ENCODE results near the gene IFNA6. TPM values are rescaled to one million over a fixed set of nuclear protein-coding genes. Genes with fewer than 3 reads are reported as not detected.

The IFNA6 gene
- total RNA-seq, 2 donors from 2014 or later: not detected

- peaks cover 5 to 9% of the 10 kb centered on the region in 2 donors for H3K4me1 Mint-ChIP-seq (ENCODE audit: low read depth in 2 of 2)
- H3K27me3 Mint-ChIP-seq: peaks cover 0 to 7% of the 10 kb centered on the region in 2 donors
- H3K9me3 Mint-ChIP-seq: no peaks in the 10 kb centered on the region
- no peak overlapping the region for H3K27ac Mint-ChIP-seq
- peaks cover 8% of the 10 kb centered on the region for H3K36me3 Mint-ChIP-seq
- no peak for ATAC-seq
- no peak overlapping the region for H3K4me3 Mint-ChIP-seq
- no peak for DNase-seq (ENCODE audit: low spot score)
Measured at GRCh38 chr9:21317956-21318923, 32.4 kb downstream of the IFNA6 start.

- H3K27me3 Mint-ChIP-seq: peaks cover 0 to 7% of the 10 kb centered on the region in 2 donors
- no peak overlapping the region for H3K4me3 Mint-ChIP-seq
- no peaks in the 10 kb centered on the region for H3K36me3 Mint-ChIP-seq
- no peaks in the 10 kb centered on the region for H3K9me3 Mint-ChIP-seq
- ATAC-seq (no peak), DNase-seq (ENCODE audit: low spot score) (no peak)
- peaks cover 0 to 3% of the 10 kb centered on the region in 2 donors for H3K4me1 Mint-ChIP-seq (ENCODE audit: low read depth in 2 of 2)
- no peak overlapping the region for H3K27ac Mint-ChIP-seq
Measured at GRCh38 chr9:21316860-21317259, 33.8 kb downstream of the IFNA6 start.

GRCh38 chr9:21316032-21316842 lies 34.5 kb downstream of the IFNA6 start:
- no peak overlapping the region for H3K27ac Mint-ChIP-seq
- no peaks in the 10 kb centered on the region for H3K9me3 Mint-ChIP-seq
- ATAC-seq (no peak), DNase-seq (ENCODE audit: low spot score) (no peak)
- peaks cover 0 to 7% of the 10 kb centered on the region in 2 donors for H3K27me3 Mint-ChIP-seq
- peaks cover 0 to 3% of the 10 kb centered on the region in 2 donors for H3K4me1 Mint-ChIP-seq (ENCODE audit: low read depth in 2 of 2)
- no peak overlapping the region for H3K4me3 Mint-ChIP-seq
- H3K36me3 Mint-ChIP-seq: no peaks in the 10 kb centered on the region

- Mint-ChIP-seq H3K27me3 (peaks cover 7 to 14% of the 10 kb centered on the region in 2 donors), H3K4me3 (no peak overlapping the region), H3K36me3 (no peaks in the 10 kb centered on the region), H3K9me3 (no peaks in the 10 kb centered on the region), H3K4me1 (ENCODE audit: low read depth in 2 of 2) (peaks cover 0 to 3% of the 10 kb centered on the region in 2 donors), H3K27ac (no peak overlapping the region)
- no peak for DNase-seq (ENCODE audit: low spot score)
- ATAC-seq: no peak
Measured at GRCh38 chr9:21314152-21314551, 36.5 kb downstream of the IFNA6 start.

- DNase-seq (ENCODE audit: low spot score) (no peak), ATAC-seq (no peak)
- no peaks in the 10 kb centered on the region for H3K9me3 Mint-ChIP-seq
- H3K4me3 Mint-ChIP-seq: no peak overlapping the region
- H3K27ac Mint-ChIP-seq: no peak overlapping the region
- H3K27me3 Mint-ChIP-seq: peaks cover 13 to 14% of the 10 kb centered on the region in 2 donors
- no peaks in the 10 kb centered on the region for H3K4me1 Mint-ChIP-seq (ENCODE audit: low read depth in 2 of 2)
- H3K36me3 Mint-ChIP-seq: no peaks in the 10 kb centered on the region
Measured at GRCh38 chr9:21311889-21312288, 38.8 kb downstream of the IFNA6 start.

- peaks cover 8% of the 10 kb centered on the region for H3K36me3 Mint-ChIP-seq
- ATAC-seq: no peak
- H3K27me3 Mint-ChIP-seq: peaks cover 31 to 49% of the 10 kb centered on the region in 2 donors
- no peak within 1 kb of the TSS for H3K27ac Mint-ChIP-seq
- H3K9me3 Mint-ChIP-seq: no peaks in the 10 kb centered on the region
- DNase-seq (ENCODE audit: low spot score): no peak
- no peak within 1 kb of the TSS for H3K4me3 Mint-ChIP-seq
- H3K4me1 Mint-ChIP-seq (ENCODE audit: low read depth in 2 of 2): no peaks in the 10 kb centered on the region
Measured at GRCh38 chr9:21305213-21305612, 45.5 kb downstream of the IFNA6 start, which contains the start of gene IFNA5. TSS of gene IFNA5 (minus strand) at chr9:21305313. CDS start at chr9:21305256, 57 bp downstream.

Other genes starting within 250 kb of the IFNA6 start
- not detected for gene IFNW1, start 209.1 kb downstream of the IFNA6 start, total RNA-seq
- not detected for gene IFNA21, start 184.2 kb downstream of the IFNA6 start, total RNA-seq
- gene IFNA4, start 163.3 kb downstream of the IFNA6 start, total RNA-seq: not detected
- gene IFNA7, start 148.7 kb downstream of the IFNA6 start, total RNA-seq: not detected
- not detected for gene IFNA10, start 143.7 kb downstream of the IFNA6 start, total RNA-seq
- gene IFNA16, start 133.6 kb downstream of the IFNA6 start, total RNA-seq: not detected
- gene IFNA17, start 122.7 kb downstream of the IFNA6 start, total RNA-seq: not detected
- gene IFNA14, start 110.9 kb downstream of the IFNA6 start, total RNA-seq: not detected
- gene IFNA5, start 45.6 kb downstream of the IFNA6 start, total RNA-seq: not detected
- 10 to 100 TPM; 13.3 to 16.6 TPM for gene KLHL9, start 15.5 kb downstream of the IFNA6 start, total RNA-seq
- gene IFNA13, start 17.2 kb upstream of the IFNA6 start, total RNA-seq: not detected
- gene IFNA2, start 34.5 kb upstream of the IFNA6 start, total RNA-seq: not detected
- gene IFNA8, start 58.2 kb upstream of the IFNA6 start, total RNA-seq: not detected
- gene IFNA1, start 89.6 kb upstream of the IFNA6 start, total RNA-seq: not detected
- gene IFNE, start 131.4 kb upstream of the IFNA6 start, total RNA-seq: not detected